SK-MEL-5 (cell line): ENCODE data around the gene KCNJ16. TPM values are rescaled to one million over a fixed set of nuclear protein-coding genes. Genes with fewer than 3 reads are reported as not detected.

Source experiments
- DNase-seq: peaks from one replicate; pipeline ENCODE4 v3.0.0-alpha.2; 2016; ENCODE audit warnings: low read depth, low spot score
- in situ Hi-C: cut with HindIII; loops from 2 replicates; pipeline ENCODE4 v1.10.0; 2016; ENCODE audit warnings: low sequenced_read_pairs, high pct_unique_total_duplicates, low pct_unique_long_range_greater_than_20kb
- total RNA-seq: library from RNA; depleted of rRNA; stranded (reverse); fragments of >200 nt; shearing (Covaris generic); gene quantifications from 2 replicates; pipeline ENCODE4 v1.2.3, GENCODE V29; 2014

Gene KCNJ16
- total RNA-seq, 1 experiment from 2014 or later, result 0.03 TPM

DNA sequence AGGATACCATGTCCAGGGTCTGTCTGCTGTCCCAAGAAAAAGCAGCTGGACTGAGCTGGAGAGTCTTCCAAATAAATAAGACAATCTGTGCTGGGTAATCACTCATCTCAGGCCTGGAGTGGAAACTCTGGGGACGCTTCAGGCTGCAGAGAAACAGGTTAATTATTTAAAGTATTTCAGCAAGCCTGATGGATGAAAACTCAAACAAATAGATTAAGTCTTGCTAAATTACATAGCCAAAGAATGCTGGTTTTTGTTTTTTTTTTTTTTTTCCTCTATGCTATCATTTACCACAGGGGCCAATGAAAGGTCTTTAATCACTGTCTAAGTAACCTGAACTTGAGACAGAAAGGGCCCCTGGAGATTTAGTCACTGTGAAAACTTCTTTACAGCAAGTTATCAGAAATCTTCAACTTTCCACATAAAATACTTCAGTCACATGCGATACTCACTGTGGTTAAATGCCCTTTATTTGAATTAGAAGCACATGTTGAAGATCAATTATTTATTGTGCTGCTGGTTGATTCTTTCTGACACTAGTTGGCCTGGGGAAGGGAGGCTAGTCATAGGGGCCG lies 63.4 kb downstream of the KCNJ16 start:
- in situ Hi-C loops, result no loop called here
- DNase-seq, result peak; percentile 53

DNA sequence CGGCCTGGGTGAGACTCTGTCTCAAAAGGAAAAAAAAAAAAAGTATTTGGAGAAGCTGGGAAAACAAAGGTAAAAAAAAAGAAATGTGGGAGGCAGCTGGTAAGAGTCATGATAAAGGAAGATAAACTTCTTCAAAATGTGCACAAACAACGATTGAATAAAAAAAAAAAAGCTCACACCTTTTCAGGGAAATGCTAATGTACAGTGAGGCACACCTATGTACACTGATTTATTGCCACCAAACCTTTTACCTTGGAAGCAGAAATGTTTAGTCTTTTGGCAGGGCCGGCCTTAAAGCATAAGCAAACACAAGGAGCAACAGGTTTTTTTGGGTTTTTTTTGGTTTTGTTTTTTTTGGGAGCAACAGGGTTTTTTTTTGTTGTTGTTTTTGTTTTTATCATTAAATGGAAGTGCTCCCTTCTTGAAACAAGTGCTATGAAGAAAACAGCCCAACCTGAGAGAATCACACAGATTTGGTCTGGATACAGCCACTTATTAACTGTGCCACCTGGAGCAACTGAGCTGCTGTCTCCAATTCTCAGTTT lies 64.5 kb downstream of the KCNJ16 start:
- in situ Hi-C loops, result no loop called here

DNA sequence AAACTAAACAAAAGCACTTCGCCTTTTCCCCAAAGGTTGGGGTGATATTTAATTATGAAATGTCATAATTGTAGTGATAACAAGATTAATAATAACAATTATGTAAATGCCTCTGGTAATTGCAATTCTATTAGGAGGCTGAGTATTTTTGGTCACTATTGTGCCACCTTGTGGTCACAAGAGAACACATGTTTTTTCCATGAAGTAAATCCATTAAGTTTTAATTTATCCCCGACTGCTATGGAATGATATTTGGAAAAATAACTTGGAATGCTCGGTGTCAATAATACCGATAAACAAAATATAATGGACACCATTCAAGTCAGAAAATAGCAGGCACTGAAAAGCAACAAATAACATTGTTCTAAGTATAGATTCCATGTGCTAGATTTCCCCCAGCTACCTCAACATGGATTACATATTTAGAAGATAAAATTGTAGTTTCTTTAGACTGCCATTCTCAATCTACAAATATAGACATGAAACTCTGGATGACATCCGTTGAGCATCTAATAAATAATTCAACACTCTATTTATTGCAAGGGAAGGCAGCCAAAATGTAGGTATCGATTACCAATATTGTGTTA lies 69.3 kb downstream of the KCNJ16 start:
- in situ Hi-C loops, result no loop called here
- DNase-seq, result peak; percentile 72

More for the DNA sequence above, 64.5 kb downstream of the KCNJ16 start:
- no peak for DNase-seq

DNA sequence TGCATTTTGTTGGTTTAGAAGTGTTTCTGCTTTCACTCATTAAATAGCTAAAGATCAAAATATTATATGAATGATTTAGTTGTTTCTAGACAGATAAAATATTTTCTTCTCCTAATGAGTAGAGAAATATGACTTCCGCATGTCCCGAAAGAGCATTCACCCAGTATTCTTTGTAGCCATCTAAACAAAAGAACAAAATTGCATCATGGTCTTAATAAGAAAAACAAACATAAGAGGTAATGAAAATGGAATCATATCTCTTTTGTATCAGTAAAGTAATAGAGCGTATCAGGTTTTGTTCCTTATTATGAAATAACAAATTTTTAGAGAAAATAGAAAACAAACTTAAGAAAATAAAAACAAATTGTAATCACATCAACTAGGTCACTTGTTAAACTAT lies 78.2 kb downstream of the KCNJ16 start:
- in situ Hi-C loops, result no loop called here
- no peak for DNase-seq

DNA sequence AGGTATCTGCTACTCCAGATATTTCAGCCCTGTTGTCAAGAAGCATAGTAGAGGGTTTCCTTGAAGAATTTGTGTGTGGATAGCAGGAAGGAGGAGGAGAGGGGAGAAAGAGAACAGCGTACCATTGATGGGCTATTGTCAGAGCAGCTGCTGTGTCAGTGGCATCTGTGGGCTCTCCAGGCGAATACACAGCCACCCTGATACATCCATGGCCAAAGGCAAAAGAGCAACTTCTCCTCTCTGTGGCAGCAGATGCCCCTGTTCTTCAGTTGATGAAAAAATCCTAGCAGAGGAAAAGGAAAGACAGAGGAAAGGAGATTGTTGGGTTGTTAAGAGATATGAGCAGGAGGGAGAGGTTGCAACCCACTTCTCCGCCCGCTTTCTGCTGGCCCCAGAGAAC lies 82.1 kb downstream of the KCNJ16 start:
- DNase-seq, result no peak
- in situ Hi-C loops, result no loop called here

DNA sequence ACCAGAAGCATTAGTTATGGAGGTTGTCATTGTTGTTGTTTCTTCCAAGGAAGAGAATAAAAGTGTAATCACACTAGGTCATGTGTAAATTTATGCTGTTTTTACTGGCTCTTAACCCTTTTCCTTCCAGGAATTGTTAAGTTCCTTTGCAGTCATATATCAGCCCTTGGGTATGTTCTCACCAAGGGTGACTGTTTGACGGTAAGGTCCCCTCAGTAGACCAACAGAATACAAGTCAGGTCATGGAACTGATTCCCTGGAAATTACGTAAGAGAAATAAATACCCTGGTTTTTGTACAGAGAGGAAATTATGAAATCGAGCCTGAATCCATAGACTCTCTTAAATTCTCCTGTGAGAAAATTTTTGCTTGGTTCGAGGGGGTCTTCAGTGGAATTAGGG lies 83.2 kb downstream of the KCNJ16 start:
- in situ Hi-C loops, result no loop called here
- DNase-seq, result no peak

DNA sequence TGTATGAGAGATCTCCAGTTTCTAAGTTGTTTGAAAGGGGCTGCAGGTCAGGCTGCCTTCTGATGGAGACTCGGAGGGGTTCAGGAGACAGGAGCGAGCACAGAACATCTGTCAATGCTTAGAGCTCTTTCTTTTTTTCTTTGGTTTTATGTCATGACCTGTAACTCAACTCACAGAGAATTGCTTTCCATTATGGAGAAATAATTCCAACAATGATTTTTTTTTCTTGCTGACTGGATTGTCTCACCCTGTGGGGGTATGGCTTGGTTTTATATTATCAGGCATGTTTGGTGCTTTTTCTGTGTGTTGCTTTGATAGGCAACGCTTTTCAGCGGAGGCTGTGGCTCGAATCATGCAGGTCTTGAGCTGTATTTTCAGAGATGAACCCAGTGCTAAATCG lies 83.6 kb downstream of the KCNJ16 start:
- no peak for DNase-seq
- in situ Hi-C loops, result no loop called here

DNA sequence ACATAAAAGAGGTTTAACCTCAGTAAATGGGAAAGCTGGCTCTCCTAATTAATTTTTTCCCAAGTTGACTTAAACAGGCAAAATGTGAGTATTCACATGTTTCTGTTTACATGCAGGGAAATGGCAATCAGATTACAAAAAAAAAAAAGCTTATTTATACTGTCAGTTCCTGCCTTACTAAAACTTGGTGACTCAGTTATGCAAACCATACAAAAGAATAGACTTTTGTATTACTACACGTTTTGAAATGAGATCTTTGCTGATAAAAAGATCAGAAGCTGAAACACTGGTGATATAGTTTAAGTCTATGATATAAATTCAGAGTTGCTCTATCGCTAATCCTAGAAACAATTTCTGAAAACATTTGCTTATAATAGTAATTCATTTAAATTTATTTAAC lies 85.0 kb downstream of the KCNJ16 start:
- in situ Hi-C loops, result no loop called here
- DNase-seq, result no peak

DNA sequence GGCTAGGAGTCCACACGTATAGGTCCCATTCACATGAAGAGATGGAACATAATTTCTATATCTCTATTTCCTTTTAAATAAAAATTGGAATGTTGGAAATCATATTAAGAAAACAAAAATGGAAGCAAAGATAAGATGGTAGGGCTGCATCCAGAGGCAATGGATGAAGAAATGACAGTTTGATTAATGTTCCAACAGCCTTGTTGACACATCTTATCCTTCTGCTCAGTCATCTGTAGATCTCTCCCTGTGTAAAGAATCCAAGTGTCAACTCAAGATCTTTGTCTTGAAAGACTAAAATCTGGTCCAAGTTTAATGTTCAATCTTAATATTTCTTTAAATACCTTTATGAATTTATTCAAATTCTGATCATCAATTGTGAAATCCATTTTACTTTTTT lies 86.5 kb downstream of the KCNJ16 start:
- in situ Hi-C loops, result no loop called here
- DNase-seq, result no peak

DNA sequence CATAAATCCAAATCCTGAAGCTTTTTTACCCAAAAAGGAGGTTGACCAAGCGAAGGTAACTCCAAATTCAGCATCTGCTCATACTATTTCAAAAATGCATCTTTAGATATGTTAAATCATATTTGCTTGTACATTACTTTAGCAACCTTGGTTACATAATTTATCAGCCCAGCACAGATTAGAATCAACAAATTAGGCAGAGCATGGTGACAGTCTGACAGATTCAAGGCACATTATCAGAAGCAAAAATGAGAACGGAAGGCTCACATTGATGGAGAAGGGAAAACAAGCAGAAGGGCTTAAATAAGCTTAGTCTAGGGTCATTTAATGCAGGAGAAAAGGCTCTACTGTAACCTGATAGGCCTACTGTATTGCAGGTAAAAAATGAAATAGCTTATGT lies 90.4 kb downstream of the KCNJ16 start:
- DNase-seq, result no peak
- in situ Hi-C loops, result no loop called here

DNA sequence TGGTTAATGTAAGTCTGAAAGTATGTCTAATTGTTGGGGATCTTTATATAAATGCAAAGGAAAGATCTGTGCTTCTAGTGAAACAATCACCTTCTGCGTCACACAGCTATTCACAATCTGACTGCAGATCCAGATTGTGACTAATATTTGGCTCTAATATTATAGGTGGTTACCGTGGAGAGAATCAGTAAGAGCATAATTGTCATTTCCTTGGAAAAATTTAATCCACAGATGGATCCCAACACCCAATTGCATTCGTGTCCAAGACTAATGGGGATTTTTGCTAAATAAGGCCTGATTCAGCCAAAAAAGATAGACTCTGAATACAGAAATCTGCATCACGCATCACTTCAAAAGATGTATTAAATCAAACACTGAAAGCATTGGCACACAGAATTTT lies 91.6 kb downstream of the KCNJ16 start:
- DNase-seq, result no peak
- in situ Hi-C loops, result no loop called here

DNA sequence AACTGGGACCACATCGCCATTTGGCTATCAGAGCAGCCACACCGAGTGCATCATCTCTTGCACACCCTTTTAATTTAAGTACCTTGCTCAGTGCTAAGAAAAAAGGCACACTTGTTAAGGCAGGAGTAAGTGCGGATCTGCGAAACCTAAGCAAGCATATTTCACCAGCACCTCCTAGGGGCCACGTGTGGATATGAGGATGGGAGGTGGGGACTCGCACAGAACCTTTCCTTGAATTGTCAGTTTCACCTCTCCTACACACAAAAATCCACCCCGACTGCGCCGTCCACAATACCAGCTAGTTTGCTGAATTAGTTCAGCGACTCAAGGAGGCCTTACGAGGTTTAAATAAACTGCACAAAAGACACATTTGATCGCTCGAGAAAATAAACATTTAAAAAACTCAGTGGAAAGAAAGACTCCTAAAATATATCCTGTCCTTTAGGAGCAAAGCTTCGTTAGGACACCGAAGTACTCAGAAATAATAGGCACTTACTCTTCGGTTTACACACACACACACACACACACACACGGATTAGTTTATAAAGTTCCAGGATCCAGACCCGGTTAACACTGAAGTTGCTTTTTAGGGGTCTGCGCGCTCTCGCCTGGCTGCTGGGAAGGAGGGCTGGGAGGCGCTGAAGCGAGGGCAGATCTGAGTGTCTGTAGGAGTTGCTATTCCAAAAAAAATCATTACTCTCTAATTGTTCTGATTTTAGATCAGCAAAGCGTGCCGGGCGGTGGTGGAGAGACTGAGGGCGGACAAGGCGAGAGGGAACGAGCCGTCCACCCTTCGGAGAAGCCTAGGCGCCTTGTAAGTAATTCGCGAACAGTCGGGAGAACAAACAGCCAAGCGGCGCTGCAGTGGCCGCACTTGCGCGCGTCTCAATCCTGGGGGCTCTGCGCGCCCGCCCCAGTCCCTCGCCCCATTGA lies 93.3 kb downstream of the KCNJ16 start:
- in situ Hi-C loops, result no loop called here

DNA sequence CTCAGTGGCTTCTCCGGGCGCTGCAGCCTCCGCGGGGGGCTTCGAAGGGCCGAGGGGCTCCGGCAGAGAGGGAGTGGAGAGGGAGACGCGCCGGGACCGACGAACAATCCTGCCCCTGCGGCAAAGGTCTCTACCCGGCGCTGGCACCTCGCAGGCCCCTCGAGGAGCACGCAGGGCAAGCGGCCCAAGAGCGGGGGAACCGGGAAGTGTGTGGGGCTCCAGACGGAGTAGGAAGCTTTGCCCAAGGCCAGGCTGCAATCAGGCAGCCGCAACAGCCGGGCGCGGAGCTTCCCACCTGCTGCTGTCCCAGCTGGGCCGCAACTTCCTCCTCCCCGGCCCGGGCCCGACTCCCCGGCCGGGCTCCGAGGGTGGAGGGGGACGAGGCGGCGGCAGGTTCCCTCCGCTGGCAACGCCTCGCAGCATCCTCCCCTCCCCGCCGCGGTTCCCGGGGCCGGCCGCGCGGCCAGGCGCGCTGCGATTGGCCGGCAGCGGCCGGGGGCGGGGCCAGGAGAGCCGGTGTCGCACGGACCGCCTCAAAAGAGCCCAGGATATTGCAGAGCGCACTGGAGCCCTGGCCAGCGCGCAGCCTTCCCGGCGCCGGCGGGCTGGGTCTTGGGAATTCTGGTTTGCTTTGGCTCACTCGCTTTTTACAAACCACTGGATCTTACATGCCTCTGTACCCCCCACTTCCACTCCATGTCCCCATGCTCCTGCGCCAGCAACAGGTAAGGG lies 94.1 kb downstream of the KCNJ16 start, which contains the start of gene KCNJ2:
Gene KCNJ2 (plus strand): TSS at position 556 of the 732 bp plus-strand sequence. CDS start 5,508 bp downstream, outside the sequence.
- peak; percentile 84 for DNase-seq
- in situ Hi-C loops, result no loop called here

More for the DNA sequence above, 93.3 kb downstream of the KCNJ16 start:
- peak; percentile 84 for DNase-seq

DNA sequence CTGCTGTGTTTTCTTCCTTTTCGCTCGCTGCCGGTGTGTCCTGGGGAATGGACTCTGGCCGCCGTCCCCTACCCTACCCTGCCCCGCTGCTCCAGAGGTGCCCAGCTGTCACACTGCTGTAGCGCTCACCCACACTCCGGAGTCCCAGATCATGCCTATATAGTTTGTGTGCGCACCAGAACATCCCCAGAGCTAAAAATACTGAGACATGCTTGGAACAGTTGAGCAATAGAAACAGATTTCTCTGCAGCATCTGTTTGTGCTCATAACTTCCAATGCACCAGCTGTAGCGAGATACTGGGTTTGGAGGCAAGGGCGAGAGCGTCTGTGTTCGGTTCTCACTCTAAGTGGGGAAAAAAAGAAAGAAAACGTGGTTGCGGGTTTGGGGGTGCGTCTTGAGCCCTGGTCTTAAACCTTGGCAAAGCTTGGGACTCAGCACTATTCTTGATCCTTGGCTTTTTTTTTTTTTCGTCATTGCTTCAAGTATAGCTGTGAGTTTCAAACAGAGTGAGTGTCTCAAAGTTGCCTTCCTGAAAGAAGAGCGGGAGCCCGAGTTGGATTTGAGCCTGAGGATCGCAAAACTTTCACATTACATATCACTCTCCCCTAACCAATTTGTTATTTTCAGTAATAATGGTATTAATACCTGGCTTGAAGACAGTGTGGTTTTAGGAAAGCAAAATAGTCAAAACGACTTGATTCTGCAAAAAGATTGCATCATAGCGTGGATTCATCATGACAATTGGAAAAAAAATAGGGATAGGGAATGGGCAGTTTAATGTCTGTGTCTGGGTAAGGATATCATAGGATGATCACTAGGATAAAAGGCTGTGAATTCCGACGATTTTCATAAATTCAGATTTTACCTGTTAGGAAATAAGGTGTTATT lies 94.9 kb downstream of the KCNJ16 start:
- in situ Hi-C loops, result no loop called here
- no peak for DNase-seq

DNA sequence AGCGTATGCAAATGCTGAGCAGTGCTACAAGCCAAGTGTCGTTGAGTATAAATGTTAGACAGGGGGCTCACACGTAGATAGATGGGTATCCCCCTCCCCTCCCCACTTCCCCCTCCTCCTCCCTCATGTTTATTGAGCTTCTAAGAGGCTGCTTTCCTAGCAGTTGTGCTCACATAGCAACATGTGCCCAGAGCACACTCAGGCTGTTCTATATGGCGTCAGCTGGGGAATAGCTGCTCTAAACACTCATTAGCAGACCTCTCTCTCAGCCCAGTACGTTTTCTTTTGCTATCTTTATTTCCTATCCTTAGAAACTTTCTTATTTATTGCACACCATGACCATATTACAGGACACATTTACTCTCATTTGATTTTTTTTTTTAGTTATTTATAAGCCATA lies 96.1 kb downstream of the KCNJ16 start:
- DNase-seq, result no peak
- in situ Hi-C loops, result no loop called here

DNA sequence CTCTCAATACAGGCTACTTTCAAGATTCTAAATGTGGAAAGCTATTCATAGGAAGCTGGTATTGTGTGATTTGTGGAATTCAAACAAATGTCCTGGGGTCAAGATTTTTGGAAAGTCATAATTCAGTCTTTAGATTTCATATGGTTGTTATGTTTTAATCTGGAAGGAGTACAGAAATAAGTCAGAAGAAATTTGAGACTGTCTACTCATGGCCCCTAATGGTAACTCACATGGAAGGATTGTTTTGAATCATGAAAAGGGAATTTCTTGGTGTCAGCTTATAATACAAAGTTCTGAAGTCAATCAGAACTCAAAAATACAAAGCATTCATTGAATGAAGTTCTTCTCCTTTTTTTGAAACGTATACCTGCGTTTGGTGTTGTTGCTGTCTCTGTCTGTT lies 97.4 kb downstream of the KCNJ16 start:
- DNase-seq, result no peak
- in situ Hi-C loops, result no loop called here

DNA sequence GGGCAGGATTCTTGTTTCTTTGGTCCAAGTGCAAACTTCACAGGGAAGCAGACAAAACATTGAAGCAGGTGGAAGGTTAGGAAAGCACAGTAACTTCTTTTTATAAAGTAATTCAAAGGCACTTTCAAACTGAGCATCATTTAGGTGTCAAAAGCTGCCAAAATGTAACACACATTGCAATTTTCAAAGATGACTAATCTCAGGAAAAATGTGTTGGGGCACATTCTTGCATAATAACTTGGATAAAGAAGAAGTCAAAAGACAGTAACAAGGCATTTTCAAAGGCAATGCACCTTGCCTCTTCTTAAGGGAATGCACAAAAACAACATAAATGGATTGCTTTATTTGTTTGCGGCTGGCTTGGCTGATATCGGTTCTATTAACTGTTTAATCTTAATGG lies 97.9 kb downstream of the KCNJ16 start:
- DNase-seq, result no peak
- in situ Hi-C loops, result no loop called here
